Panc1 (cell line): Measurements from ENCODE around the gene ISCA1. TPM values are rescaled to one million over a fixed set of nuclear protein-coding genes. Genes with fewer than 3 reads are reported as not detected.

Experiments
- ATAC-seq: fragments of 200-7000 bp; cut with Tn5 transposase; 2 replicates; pipeline ENCODE4 v1.9.1; 2020; ENCODE audit warnings: mild to moderate bottlenecking, moderate library complexity
- BruUV-seq: library from RNA; stranded (reverse); fragments of 400-500 nt; replicated peaks from 2 replicates; lab custom pipeline; 2021; lab: Mats Ljungman, UMichigan
- CTCF ChIA-PET: fragments of 300-600 bp; sonication (Branson Sonifier 250); formaldehyde crosslinking; loops from one replicate; lab custom pipeline; 2022; ENCODE audit warnings: antibody characterized with exemption; lab: Charles Lee
- POLR2A ChIA-PET: fragments of 300-600 bp; sonication (Branson Sonifier 250); formaldehyde crosslinking; loops from one replicate; lab custom pipeline; 2022; ENCODE audit warnings: antibody characterized with exemption; lab: Charles Lee
- DNase-seq: peaks from one replicate; pipeline ENCODE4 v3.0.0-alpha.2; 2010; ENCODE audit warnings: low read depth, low spot score
- H3K27ac ChIP-seq: 2 replicates; pipeline ENCODE4 v1.5.1; 2011; ENCODE audit warnings: mild to moderate bottlenecking, low read length, inconsistent platforms
- H3K27me3 ChIP-seq: fragments of 200-500 bp; sonication (Bioruptor generic); 2 replicates; pipeline ENCODE4 v1.6.0; 2014; ENCODE audit warnings: low read length, inconsistent platforms; ENCODE audit not compliant: control insufficient read depth, insufficient read depth
- H3K36me3 ChIP-seq: fragments of 200-500 bp; sonication (Bioruptor generic); 2 replicates; pipeline ENCODE4 v1.5.1; 2014; ENCODE audit warnings: inconsistent platforms, mild to moderate bottlenecking, low read length, moderate library complexity; ENCODE audit not compliant: control insufficient read depth, insufficient read depth
- H3K4me1 ChIP-seq: 2 replicates; pipeline ENCODE4 v1.5.1; 2011; ENCODE audit warnings: inconsistent platforms, mild to moderate bottlenecking, low read length, moderate library complexity; ENCODE audit not compliant: control insufficient read depth, insufficient read depth
- H3K4me3 ChIP-seq, 2 experiments: 2 replicates each; pipeline ENCODE4 v1.5.1; 2011 to 2012; ENCODE audit warnings: low read depth in 2 of 2, low read length in 2 of 2, mild to moderate bottlenecking in 2 of 2, inconsistent platforms in 1 of 2, moderate library complexity in 1 of 2
- H3K9me3 ChIP-seq: fragments of 200-500 bp; sonication (Bioruptor generic); 2 replicates; pipeline ENCODE4 v1.5.1; 2014; ENCODE audit warnings: low read depth, mild to moderate bottlenecking, inconsistent platforms, low read length, moderate library complexity; ENCODE audit not compliant: control insufficient read depth, insufficient read depth
- POLR2AphosphoS5 ChIP-seq: IDR thresholded peaks from 2 replicates; pipeline ENCODE4 v1.6.1; 2012; ENCODE audit warnings: mild to moderate bottlenecking, low read depth, low read length, moderate library complexity
- SIN3A ChIP-seq: IDR thresholded peaks from 2 replicates; pipeline ENCODE4 v1.6.1; 2012; ENCODE audit warnings: low read depth, mild to moderate bottlenecking, low read length, moderate library complexity, borderline replicate concordance; ENCODE audit not compliant: insufficient read depth
- TCF7L2 ChIP-seq: IDR thresholded peaks from 2 replicates; pipeline ENCODE4 v1.6.1; 2011; ENCODE audit warnings: mild to moderate bottlenecking, low read depth, low read length, inconsistent platforms
- in situ Hi-C: cut with HindIII; loops from 2 replicates; pipeline ENCODE4 v1.10.0; 2016; ENCODE audit warnings: low sequenced_read_pairs, low pct_unique_long_range_greater_than_20kb
- intact Hi-C: fragments of 100-400 bp; cut with micrococcal nuclease; formaldehyde crosslinking; loops from one replicate; pipeline ENCODE4 v1.10.0; 2022; ENCODE audit not compliant: unreplicated experiment
- total RNA-seq: library from RNA; stranded (reverse); gene quantifications from one replicate; pipeline ENCODE4 v1.2.1, GENCODE V29; 2021; ENCODE audit not compliant: unreplicated experiment
- TF ChIP-seq, protein P1 (sequence below): fragments of 450-650 bp; IDR thresholded peaks from 2 replicates; pipeline ENCODE4 v1.5.1; 2017; ENCODE audit warnings: mild to moderate bottlenecking
- TF ChIP-seq, protein P2 (sequence below), 2 experiments: IDR thresholded peaks; 2 replicates each; pipeline ENCODE4 v1.6.1; 2011 to 2012; ENCODE audit warnings: low read depth in 2 of 2, control low read depth in 1 of 2, low read length in 1 of 2, mild to moderate bottlenecking in 1 of 2, moderate library complexity in 1 of 2; ENCODE audit not compliant: insufficient read depth in 1 of 2

ISCA1 gene
- total RNA-seq, 1 experiment from 2014 or later: 19.9 TPM

DNA sequence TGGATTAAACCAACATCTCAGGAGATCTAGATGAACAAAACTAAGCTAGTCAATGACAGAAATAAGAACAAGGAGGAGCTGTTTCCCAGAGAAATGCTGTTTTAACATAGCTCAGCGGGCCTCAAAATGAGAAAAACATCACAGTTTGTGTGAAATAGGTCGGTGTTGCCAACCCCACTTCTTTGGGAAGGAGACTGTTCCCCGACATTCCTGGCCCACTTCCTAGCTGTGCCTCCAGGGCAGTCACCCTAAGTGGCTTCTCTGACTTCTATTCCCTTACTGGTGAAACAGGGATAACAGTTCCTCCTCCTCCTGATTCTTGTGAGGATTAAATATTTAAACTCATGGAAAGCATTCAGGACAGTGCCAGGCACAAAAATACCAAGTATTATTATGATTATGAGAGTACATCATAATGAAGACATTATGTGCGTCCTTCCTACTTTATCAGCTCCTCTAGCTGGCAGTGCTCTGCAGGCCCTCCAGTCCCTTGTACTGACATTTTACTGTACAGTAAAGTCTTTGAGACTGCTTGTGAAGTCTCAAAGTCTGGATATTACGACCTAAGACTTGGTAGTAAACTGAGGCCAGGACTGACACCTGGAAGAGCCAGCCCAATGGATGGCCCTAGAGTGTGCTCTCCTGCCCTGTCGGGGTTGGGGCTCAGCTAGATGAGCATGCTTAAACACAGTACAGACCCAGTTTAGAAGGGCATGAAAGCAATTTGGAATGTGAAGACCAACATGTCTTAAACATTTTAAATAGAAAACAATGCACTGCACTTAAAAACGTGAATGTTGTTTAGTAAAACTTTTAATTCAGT is 7.3 kb downstream of the ISCA1 start:
- BruUV-seq: no TSS peak
- no peak overlapping the region for H3K4me3 ChIP-seq
- no peaks in the 10 kb centered on the region; the same call in 1 of the 2 replicates for H3K4me1 ChIP-seq
- DNase-seq: no peak
- no peak for ATAC-seq
- no peak for TF ChIP-seq SIN3A
- TF ChIP-seq TCF7L2: no peak
- TF ChIP-seq, protein P1, sequence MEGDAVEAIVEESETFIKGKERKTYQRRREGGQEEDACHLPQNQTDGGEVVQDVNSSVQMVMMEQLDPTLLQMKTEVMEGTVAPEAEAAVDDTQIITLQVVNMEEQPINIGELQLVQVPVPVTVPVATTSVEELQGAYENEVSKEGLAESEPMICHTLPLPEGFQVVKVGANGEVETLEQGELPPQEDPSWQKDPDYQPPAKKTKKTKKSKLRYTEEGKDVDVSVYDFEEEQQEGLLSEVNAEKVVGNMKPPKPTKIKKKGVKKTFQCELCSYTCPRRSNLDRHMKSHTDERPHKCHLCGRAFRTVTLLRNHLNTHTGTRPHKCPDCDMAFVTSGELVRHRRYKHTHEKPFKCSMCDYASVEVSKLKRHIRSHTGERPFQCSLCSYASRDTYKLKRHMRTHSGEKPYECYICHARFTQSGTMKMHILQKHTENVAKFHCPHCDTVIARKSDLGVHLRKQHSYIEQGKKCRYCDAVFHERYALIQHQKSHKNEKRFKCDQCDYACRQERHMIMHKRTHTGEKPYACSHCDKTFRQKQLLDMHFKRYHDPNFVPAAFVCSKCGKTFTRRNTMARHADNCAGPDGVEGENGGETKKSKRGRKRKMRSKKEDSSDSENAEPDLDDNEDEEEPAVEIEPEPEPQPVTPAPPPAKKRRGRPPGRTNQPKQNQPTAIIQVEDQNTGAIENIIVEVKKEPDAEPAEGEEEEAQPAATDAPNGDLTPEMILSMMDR: no peak
- no peak for TF ChIP-seq POLR2AphosphoS5
- TF ChIP-seq, protein P2, sequence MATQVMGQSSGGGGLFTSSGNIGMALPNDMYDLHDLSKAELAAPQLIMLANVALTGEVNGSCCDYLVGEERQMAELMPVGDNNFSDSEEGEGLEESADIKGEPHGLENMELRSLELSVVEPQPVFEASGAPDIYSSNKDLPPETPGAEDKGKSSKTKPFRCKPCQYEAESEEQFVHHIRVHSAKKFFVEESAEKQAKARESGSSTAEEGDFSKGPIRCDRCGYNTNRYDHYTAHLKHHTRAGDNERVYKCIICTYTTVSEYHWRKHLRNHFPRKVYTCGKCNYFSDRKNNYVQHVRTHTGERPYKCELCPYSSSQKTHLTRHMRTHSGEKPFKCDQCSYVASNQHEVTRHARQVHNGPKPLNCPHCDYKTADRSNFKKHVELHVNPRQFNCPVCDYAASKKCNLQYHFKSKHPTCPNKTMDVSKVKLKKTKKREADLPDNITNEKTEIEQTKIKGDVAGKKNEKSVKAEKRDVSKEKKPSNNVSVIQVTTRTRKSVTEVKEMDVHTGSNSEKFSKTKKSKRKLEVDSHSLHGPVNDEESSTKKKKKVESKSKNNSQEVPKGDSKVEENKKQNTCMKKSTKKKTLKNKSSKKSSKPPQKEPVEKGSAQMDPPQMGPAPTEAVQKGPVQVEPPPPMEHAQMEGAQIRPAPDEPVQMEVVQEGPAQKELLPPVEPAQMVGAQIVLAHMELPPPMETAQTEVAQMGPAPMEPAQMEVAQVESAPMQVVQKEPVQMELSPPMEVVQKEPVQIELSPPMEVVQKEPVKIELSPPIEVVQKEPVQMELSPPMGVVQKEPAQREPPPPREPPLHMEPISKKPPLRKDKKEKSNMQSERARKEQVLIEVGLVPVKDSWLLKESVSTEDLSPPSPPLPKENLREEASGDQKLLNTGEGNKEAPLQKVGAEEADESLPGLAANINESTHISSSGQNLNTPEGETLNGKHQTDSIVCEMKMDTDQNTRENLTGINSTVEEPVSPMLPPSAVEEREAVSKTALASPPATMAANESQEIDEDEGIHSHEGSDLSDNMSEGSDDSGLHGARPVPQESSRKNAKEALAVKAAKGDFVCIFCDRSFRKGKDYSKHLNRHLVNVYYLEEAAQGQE (IDR thresholded peaks at IDR 0.05; ENCODE audit: insufficient read depth in 1 of 2, low read depth in 2 of 2, low read length in 1 of 2): no peak
- no peaks in the 10 kb centered on the region for H3K9me3 ChIP-seq
- peaks cover 9% of the 10 kb centered on the region for H3K36me3 ChIP-seq
- ChIA-PET CTCF (no interaction called here), POLR2A (interaction anchor here (0.6 kb wide), 2 partner anchors 68 to 74 kb away, joined by 3 read pairs; no protein-coding TSS in a partner anchor)
- intact Hi-C loops (no loop called here), in situ Hi-C loops (no loop called here)
- no peak overlapping the region for H3K27ac ChIP-seq
- H3K27me3 ChIP-seq: no peaks in the 10 kb centered on the region

DNA sequence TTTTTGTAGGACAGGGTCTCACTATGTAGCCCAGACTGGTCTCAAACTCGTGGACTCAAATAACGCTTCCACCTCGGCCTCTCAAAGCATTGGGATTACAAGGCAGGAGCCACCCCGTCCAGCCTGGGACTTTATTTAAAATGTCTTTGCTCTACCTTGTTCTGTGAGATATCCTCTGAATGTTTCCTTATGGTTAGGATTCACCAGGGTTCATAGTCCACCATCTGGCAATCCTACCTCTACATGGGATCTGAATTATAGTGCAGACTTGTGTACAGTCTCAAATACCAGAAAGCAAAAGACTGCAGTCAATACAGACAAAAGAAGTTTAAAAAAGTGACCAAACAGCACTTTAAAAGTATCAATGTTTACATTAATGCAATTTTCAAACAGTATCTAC is 10.1 kb downstream of the ISCA1 start:
- Histone ChIP-seq H3K4me3 (no peak overlapping the region), H3K4me1 (no peaks in the 10 kb centered on the region), H3K27ac (no peak overlapping the region), H3K9me3 (no peaks in the 10 kb centered on the region), H3K36me3 (peaks cover 9% of the 10 kb centered on the region), H3K27me3 (no peaks in the 10 kb centered on the region)
- BruUV-seq: no TSS peak
- no peak for DNase-seq
- POLR2A ChIA-PET: no interaction called here
- intact Hi-C loops (no loop called here), in situ Hi-C loops (no loop called here)
- no peak for TF ChIP-seq SIN3A
- TF ChIP-seq, protein P2 (IDR thresholded peaks at IDR 0.05; ENCODE audit: insufficient read depth in 1 of 2, low read depth in 2 of 2, low read length in 1 of 2): no peak
- no peak for ATAC-seq
- CTCF ChIA-PET: no interaction called here
